Fibroblast of lung (primary cell): ENCODE data around the gene VPS54. TPM values are rescaled to one million over a fixed set of nuclear protein-coding genes. Genes with fewer than 3 reads are reported as not detected.
A peak's percentile ranks its signal among the peaks of the same experiment; 100 is the strongest.

Experiments used
- DNase-seq, 2 donors: peaks; one replicate each; pipeline versions ENCODE4 v3.0.0 to v3.0.0-alpha.2; 2010; ENCODE audit warnings: low read depth in 2 of 2
- H2AFZ ChIP-seq: 2 replicates; pipeline ENCODE4 v1.5.1; 2012; ENCODE audit warnings: low read length, control low read depth, inconsistent platforms
- H3K27ac ChIP-seq: 2 replicates; pipeline ENCODE4 v1.5.1; 2011; ENCODE audit warnings: low read length, control low read depth; ENCODE audit not compliant: insufficient read depth
- H3K27me3 ChIP-seq: 2 replicates; pipeline ENCODE4 v1.5.1; 2011; ENCODE audit warnings: mild to moderate bottlenecking, low read length; ENCODE audit not compliant: control insufficient read depth, insufficient read depth
- H3K36me3 ChIP-seq: 2 replicates; pipeline ENCODE4 v1.5.1; 2011; ENCODE audit warnings: low read length; ENCODE audit not compliant: control insufficient read depth, insufficient read depth
- H3K4me1 ChIP-seq: 2 replicates; pipeline ENCODE4 v1.5.1; 2011; ENCODE audit warnings: low read length; ENCODE audit not compliant: control insufficient read depth, insufficient read depth; ENCODE audit errors: extremely low read depth
- H3K4me2 ChIP-seq: 2 replicates; pipeline ENCODE4 v1.5.1; 2011; ENCODE audit warnings: low read length, control low read depth; ENCODE audit not compliant: insufficient read depth; ENCODE audit errors: extremely low read depth
- H3K4me3 ChIP-seq, 4 experiments: fragments of 200-600 bp in 1 of 4; sonication (generic) in 1 of 4; replicated peaks in 1 of 4; 2 replicates each; pipeline ENCODE4 v1.5.1; 2011 to 2016; ENCODE audit warnings: low read length in 4 of 4, low read depth in 3 of 4, mild to moderate bottlenecking in 3 of 4, control low read depth in 2 of 4, inconsistent platforms in 1 of 4, mixed read lengths in 1 of 4; ENCODE audit not compliant: insufficient read depth in 1 of 4; ENCODE audit errors: control extremely low read depth in 1 of 4
- H3K79me2 ChIP-seq: 2 replicates; pipeline ENCODE4 v1.5.1; 2012; ENCODE audit warnings: mild to moderate bottlenecking, low read length, inconsistent platforms; ENCODE audit not compliant: control insufficient read depth, insufficient read depth
- H3K9ac ChIP-seq: 2 replicates; pipeline ENCODE4 v1.5.1; 2011; ENCODE audit warnings: mild to moderate bottlenecking, low read length, control low read depth; ENCODE audit not compliant: insufficient read depth
- H3K9me3 ChIP-seq: 2 replicates; pipeline ENCODE4 v1.5.1; 2012; ENCODE audit warnings: low read depth, low read length; ENCODE audit not compliant: control insufficient read depth, insufficient read depth
- H4K20me1 ChIP-seq: 2 replicates; pipeline ENCODE4 v1.5.1; 2011; ENCODE audit warnings: low read length; ENCODE audit not compliant: control insufficient read depth, insufficient read depth; ENCODE audit errors: extremely low read depth
- EZH2 ChIP-seq: IDR thresholded peaks from 2 replicates; pipeline ENCODE4 v1.5.1; 2012; ENCODE audit warnings: low read length, control low read depth, mild to moderate bottlenecking; ENCODE audit errors: missing control alignments
- polyA plus RNA-seq, 2 donors: library from polyadenylated mRNA; depleted of rRNA in 1 of 2; stranded (reverse) in 1 of 2; unstranded in 1 of 2; fragments of >200 nt; gene quantifications; 2 replicates each; pipeline ENCODE4 v1.2.1, GENCODE V29; 2011 to 2012; ENCODE audit warnings: missing spikeins in 1 of 2
- total RNA-seq: library from RNA; depleted of rRNA; stranded (reverse); fragments of >200 nt; gene quantifications from 2 replicates; pipeline ENCODE4 v1.2.1, GENCODE V29; 2014
- TF ChIP-seq, protein P1 (sequence below), 2 donors: IDR thresholded peaks in 1 of 2; conservative IDR thresholded peaks in 1 of 2; 1 replicate in 1 of 2; 2 replicates in 1 of 2; pipeline ENCODE4 v1.5.1; 2011 to 2012; ENCODE audit warnings: low read length in 2 of 2, control low read depth in 1 of 2, inconsistent platforms in 1 of 2, low read depth in 1 of 2, mild to moderate bottlenecking in 1 of 2

The VPS54 gene
- total and polyA plus RNA-seq, 2 donors (not counting 1 experiment from before 2014, with no cell fraction given): 18.4 to 29.7 TPM

DNA sequence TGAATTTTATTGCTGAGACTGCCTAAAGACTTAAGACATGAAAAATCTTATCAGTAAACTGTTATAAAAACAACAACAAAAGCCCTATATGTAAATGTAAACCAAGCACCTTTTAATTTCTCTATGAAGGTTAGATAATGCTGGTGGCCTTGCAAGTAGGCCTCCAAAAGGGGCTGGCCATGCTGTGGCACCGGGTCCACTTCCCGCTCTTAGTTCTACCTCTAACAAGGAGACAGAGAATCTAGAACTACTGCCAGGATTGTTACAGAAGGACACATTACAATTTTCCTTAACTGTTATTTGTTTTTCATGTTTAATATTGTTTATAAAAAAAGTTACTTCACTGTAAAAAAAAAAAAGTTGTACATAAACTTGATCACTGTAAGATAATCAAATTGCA is 128.6 kb downstream of the VPS54 start:
- Histone ChIP-seq H3K4me3 (no peak overlapping the region), H3K27ac (no peak overlapping the region), H3K36me3 (peaks cover 2% of the 10 kb centered on the region), H2AFZ (no peak overlapping the region), H3K4me1 (no peaks in the 10 kb centered on the region), H4K20me1 (no peaks in the 10 kb centered on the region), H3K9ac (no peak overlapping the region), H3K9me3 (no peaks in the 10 kb centered on the region), H3K27me3 (no peaks in the 10 kb centered on the region), H3K4me2 (no peak overlapping the region), H3K79me2 (no peaks in the 10 kb centered on the region)
- TF ChIP-seq EZH2: no peak
- TF ChIP-seq, protein P1, sequence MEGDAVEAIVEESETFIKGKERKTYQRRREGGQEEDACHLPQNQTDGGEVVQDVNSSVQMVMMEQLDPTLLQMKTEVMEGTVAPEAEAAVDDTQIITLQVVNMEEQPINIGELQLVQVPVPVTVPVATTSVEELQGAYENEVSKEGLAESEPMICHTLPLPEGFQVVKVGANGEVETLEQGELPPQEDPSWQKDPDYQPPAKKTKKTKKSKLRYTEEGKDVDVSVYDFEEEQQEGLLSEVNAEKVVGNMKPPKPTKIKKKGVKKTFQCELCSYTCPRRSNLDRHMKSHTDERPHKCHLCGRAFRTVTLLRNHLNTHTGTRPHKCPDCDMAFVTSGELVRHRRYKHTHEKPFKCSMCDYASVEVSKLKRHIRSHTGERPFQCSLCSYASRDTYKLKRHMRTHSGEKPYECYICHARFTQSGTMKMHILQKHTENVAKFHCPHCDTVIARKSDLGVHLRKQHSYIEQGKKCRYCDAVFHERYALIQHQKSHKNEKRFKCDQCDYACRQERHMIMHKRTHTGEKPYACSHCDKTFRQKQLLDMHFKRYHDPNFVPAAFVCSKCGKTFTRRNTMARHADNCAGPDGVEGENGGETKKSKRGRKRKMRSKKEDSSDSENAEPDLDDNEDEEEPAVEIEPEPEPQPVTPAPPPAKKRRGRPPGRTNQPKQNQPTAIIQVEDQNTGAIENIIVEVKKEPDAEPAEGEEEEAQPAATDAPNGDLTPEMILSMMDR (conservative IDR thresholded peaks at IDR 0.05 in 1 of 2, IDR thresholded peaks at IDR 0.05 in 1 of 2; ENCODE audit: low read depth in 1 of 2, low read length in 2 of 2): no peak
- DNase-seq: no peak

DNA sequence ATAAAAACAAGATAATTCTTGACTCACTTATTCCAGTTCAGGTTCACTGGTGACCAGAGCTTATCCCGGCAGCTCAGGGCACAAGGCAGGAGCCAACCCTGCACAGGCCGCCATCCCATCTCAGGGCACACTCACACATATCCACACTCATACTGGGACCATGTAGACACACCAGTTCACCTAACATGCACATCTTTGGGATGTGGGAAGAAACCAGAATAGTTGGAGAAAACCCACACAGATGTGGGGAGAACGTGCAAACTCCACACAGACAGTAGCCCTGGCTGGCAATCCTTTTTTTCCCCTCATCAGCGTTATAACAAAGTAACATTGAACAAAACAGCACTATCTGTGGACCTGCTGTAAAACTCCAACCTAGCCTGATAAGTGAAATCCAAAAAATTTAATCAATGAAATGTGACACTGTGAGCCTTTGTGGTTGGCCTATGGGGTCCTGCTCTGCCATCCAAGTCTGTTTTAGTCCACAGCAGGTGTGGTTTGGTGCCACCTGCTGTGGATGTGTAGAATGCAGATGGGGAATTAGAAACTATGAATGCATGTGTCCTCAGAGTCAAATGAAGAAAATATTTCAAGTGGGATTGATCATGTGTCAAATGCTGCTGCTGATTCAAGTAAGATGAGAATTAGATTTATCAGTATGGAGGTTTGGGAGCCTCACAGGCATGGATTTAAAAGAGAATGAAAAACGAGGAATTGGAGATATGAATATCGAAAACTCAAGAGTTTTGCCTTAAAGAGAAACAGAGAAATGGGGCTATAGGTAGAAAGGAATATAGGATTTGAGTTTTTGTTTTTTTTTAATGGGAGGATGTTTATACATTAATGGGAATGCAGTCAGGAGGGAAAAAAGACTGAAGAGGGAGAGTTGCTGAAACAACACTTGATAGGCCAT is 130.5 kb downstream of the VPS54 start:
- Histone ChIP-seq H3K27ac (no peak overlapping the region), H3K4me2 (no peak overlapping the region), H3K79me2 (no peaks in the 10 kb centered on the region), H3K4me1 (no peaks in the 10 kb centered on the region), H3K9ac (no peak overlapping the region), H4K20me1 (no peaks in the 10 kb centered on the region), H3K9me3 (no peaks in the 10 kb centered on the region), H3K4me3 (no peak overlapping the region), H2AFZ (no peak overlapping the region), H3K36me3 (peaks cover 2% of the 10 kb centered on the region), H3K27me3 (no peaks in the 10 kb centered on the region)
- DNase-seq: peak; percentile 36 to 46
- no peak for TF ChIP-seq EZH2
- TF ChIP-seq, protein P1 (conservative IDR thresholded peaks at IDR 0.05 in 1 of 2, IDR thresholded peaks at IDR 0.05 in 1 of 2; ENCODE audit: low read depth in 1 of 2, low read length in 2 of 2): peak; percentile 61 to 66

GRCh38 chr2:63888053-63888452 is 131.2 kb downstream of the VPS54 start:
- no peak for DNase-seq
- H3K79me2 ChIP-seq: no peaks in the 10 kb centered on the region
- peaks cover 2% of the 10 kb centered on the region for H3K36me3 ChIP-seq
- TF ChIP-seq, protein P1 (conservative IDR thresholded peaks at IDR 0.05 in 1 of 2, IDR thresholded peaks at IDR 0.05 in 1 of 2; ENCODE audit: low read depth in 1 of 2, low read length in 2 of 2): no peak
- TF ChIP-seq EZH2: no peak
- H3K27me3 ChIP-seq: no peaks in the 10 kb centered on the region
- H3K4me3 ChIP-seq: no peak overlapping the region
- H2AFZ ChIP-seq: no peak overlapping the region
- H3K9me3 ChIP-seq: no peaks in the 10 kb centered on the region
- no peaks in the 10 kb centered on the region for H3K4me1 ChIP-seq
- no peak overlapping the region for H3K4me2 ChIP-seq
- H4K20me1 ChIP-seq: no peaks in the 10 kb centered on the region
- H3K27ac ChIP-seq: no peak overlapping the region
- no peak overlapping the region for H3K9ac ChIP-seq
